HEK293T (cell line): ENCODE measurements around the gene DYRK1A.

Experiments used
- FOXM1 ChIP-seq: fragments of 450-650 bp; IDR thresholded peaks from 2 replicates; pipeline ENCODE4 v1.6.1; 2017; ENCODE audit warnings: mild to moderate bottlenecking, borderline replicate concordance
- PKNOX1 ChIP-seq: fragments of 450-650 bp; IDR thresholded peaks from 2 replicates; pipeline ENCODE4 v1.6.1; 2016
- SP1 ChIP-seq: fragments of 450-650 bp; IDR thresholded peaks from 2 replicates; pipeline ENCODE4 v1.6.1; 2017
- TARDBP ChIP-seq: fragments of 450-650 bp; IDR thresholded peaks from 2 replicates; pipeline ENCODE4 v1.6.1; 2016

GRCh38 chr21:37449302-37449937 is 82.8 kb downstream of the DYRK1A start:
- TF ChIP-seq PKNOX1: no peak
- TF ChIP-seq SP1: no peak
- TF ChIP-seq TARDBP: no peak
- no peak for TF ChIP-seq FOXM1
